ENCODE results near the gene AFF4.

The AFF4 gene

DNA sequence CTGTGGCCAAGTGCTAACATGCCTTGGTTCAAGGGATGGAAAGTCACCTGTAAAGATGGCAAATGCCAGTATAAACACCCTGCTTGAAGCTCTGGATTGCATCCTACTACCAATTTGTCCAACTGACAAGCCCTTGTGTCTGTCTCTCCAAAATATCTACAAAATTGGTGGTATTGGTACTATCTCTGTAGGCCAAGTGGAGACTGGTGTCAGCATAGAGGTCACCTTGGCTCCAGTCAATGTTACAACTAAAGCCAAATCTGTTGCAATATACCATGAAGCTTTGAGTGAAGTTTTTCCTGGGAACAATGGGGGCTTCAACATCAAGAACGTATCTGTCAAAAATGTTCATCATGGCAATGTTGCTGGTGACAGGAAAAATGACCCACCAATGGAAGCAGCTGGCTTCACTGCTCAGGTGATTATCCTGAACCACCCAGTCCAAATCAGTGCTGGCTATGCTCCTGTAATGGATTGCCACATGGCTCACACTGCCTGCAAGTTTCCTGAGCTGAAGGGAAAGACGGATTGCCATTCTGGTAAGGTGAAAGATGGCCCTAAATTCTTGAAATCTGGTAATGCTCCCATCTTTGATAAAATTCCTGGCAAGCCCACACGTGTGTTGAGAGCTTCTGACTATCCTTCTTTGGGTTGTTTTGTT lies 19.9 kb downstream of the AFF4 start:
- Mint-ChIP-seq H3K4me1 (peaks cover 8% of the 10 kb centered on the region), H3K27me3 (ENCODE audit: low read depth) (no peaks in the 10 kb centered on the region), H3K36me3 (ENCODE audit: low read depth) (peaks cover 33% of the 10 kb centered on the region)

DNA sequence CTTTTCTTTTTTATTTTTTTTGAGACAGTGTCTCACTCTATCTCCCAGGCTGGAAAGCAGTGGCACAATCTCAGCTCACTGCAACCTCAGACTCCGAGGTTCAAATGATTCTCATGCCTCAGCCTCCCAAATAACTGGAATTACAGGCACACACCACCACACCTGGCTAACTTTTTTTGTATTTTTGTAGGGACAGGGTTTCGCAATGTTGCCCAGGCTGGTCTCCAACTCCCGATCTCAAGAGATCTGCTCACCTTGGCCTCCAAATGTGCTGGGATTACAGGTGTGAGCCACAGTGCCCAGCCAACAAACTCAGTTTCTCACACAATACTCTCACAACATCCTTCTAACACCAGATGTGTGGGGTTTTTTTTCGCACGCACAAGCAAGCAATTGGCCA lies 22.1 kb downstream of the AFF4 start:
- H3K9me3 Mint-ChIP-seq = no peaks in the 10 kb centered on the region
- H3K27me3 Mint-ChIP-seq (ENCODE audit: low read depth) = no peaks in the 10 kb centered on the region
- no peak overlapping the region for H3K27ac Mint-ChIP-seq
- TF ChIP-seq CTCF (IDR thresholded peaks at IDR 0.05; ENCODE audit: unreplicated experiment in 3 of 3) = no peak
- no peak overlapping the region for H3K4me3 Mint-ChIP-seq
- H3K36me3 Mint-ChIP-seq (ENCODE audit: low read depth) = peaks cover 36% of the 10 kb centered on the region
- no peaks in the 10 kb centered on the region for H3K4me1 Mint-ChIP-seq

More for the DNA sequence above, 19.9 kb downstream of the AFF4 start:
- Mint-ChIP-seq H3K4me3 (no peak overlapping the region), H3K9me3 (no peaks in the 10 kb centered on the region), H3K27ac (no peak overlapping the region)
- no peak for TF ChIP-seq CTCF (IDR thresholded peaks at IDR 0.05; ENCODE audit: unreplicated experiment in 3 of 3)

DNA sequence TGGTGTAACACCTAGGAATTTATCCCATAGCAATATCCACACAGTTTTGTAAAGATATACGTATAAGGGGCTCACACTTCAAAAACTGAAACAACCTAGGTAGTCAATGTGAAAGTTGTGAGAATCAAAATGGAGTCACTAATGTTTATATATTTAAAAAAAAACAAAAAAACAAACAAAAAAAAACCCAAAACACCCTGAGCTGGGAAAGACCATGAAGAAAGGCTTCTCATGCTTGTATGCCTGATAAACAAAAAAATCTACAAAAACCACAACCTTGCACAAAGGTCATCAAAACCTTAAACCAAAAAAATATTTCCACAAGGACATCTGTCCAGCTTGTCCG lies 35.4 kb downstream of the AFF4 start:
- H3K4me3 Mint-ChIP-seq = no peak overlapping the region
- peaks cover 85% of the 10 kb centered on the region for H3K36me3 Mint-ChIP-seq (ENCODE audit: low read depth)
- H3K27ac Mint-ChIP-seq = no peak overlapping the region
- peaks cover 13% of the 10 kb centered on the region for H3K4me1 Mint-ChIP-seq
- H3K27me3 Mint-ChIP-seq (ENCODE audit: low read depth) = no peaks in the 10 kb centered on the region
- no peak for TF ChIP-seq CTCF (IDR thresholded peaks at IDR 0.05; ENCODE audit: unreplicated experiment in 3 of 3)
- no peaks in the 10 kb centered on the region for H3K9me3 Mint-ChIP-seq

DNA sequence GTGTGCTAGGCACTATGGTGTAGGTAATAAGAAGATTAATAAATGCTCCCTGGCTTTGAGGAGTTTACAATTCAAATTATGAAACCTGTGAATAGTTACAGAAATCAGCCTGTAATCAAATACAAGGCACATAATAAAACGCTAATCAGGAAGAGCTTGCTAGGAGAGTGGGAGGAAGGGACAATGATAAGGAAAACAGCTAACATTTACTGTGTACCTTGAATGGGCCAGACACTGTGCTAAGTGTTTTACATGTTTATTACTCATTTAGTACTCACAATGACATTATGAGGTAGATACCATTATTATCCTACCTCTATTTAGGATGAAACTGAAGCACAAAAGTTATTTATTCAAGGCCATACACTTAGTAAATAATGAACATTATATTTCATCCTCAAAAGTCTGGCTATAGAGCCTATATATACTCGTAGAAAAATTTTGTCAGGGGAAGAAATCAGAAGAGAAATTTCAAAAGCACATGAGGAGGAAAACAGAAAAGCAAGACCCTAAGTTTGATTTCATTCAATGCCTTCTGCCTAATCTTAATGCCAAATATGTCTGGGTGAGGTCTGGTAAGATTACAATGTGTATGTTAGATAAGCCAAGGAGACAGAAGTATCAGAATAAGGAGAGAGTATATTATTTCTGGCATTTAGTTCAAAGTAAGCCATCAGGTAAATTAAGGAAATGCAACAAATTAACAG lies 35.9 kb downstream of the AFF4 start:
- no peak for TF ChIP-seq CTCF (IDR thresholded peaks at IDR 0.05; ENCODE audit: unreplicated experiment in 3 of 3)
- Mint-ChIP-seq H3K27me3 (ENCODE audit: low read depth) (no peaks in the 10 kb centered on the region), H3K27ac (no peak overlapping the region), H3K4me1 (peaks cover 13% of the 10 kb centered on the region), H3K4me3 (no peak overlapping the region), H3K36me3 (ENCODE audit: low read depth) (peaks cover 81% of the 10 kb centered on the region), H3K9me3 (no peaks in the 10 kb centered on the region)

- no peak for TF ChIP-seq CTCF (IDR thresholded peaks at IDR 0.05; ENCODE audit: unreplicated experiment in 3 of 3)
- H3K4me3 Mint-ChIP-seq = no peak overlapping the region
- H3K9me3 Mint-ChIP-seq = no peaks in the 10 kb centered on the region
- no peaks in the 10 kb centered on the region for H3K27me3 Mint-ChIP-seq (ENCODE audit: low read depth)
- no peak overlapping the region for H3K27ac Mint-ChIP-seq
- H3K36me3 Mint-ChIP-seq (ENCODE audit: low read depth) = peaks cover 79% of the 10 kb centered on the region
- peaks cover 13% of the 10 kb centered on the region for H3K4me1 Mint-ChIP-seq
Observed at GRCh38 chr5:132926437-132926836, 37.0 kb downstream of the AFF4 start.

DNA sequence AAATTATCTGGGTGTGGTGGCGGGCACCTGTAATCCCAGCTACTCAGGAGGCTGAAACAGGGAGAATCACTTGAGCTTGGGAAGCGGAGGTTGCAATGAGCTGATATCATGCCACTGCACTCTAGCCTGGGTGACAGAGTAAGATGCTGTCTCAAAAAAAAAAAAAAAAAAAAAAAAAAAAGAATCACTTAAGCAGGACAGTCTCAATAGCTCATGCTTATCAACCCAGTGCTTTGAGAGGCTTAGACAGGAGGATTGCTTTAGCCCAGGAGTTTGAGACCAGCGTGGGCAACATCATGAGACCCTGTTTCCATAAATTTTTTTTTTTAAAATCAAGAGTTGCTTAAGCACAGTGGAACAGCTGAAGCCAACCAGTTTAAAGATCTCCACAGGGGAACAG lies 47.3 kb downstream of the AFF4 start:
- Mint-ChIP-seq H3K27me3 (ENCODE audit: low read depth) (no peaks in the 10 kb centered on the region), H3K27ac (no peak overlapping the region), H3K4me3 (no peak overlapping the region), H3K9me3 (no peaks in the 10 kb centered on the region), H3K4me1 (no peaks in the 10 kb centered on the region), H3K36me3 (ENCODE audit: low read depth) (peaks cover 63% of the 10 kb centered on the region)
- no peak for TF ChIP-seq CTCF (IDR thresholded peaks at IDR 0.05; ENCODE audit: unreplicated experiment in 3 of 3)
